ENCODE data around the gene PATE1.

DNA sequence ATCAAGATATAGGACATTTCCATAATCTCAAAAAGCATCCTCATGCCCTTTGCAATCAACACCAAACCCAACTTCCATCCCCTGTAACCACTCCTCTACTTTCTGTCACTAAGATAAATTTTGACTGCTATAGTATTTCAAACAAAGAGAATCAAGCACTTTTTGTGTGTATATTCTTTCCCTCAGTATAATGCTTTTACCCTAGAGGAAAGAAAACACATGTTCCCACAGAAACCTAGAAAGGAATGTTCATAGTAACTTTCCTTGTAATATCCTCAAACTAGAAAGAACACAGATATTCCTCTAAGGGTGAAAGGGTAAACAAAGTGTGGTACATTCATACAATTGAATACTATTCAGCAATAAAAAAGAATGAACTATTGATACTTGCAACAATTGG, 5.5 kb upstream of the PATE1 start:
- TF ChIP-seq POLR2A (IDR thresholded peaks at IDR 0.05), result no peak
- TF ChIP-seq, protein P1, sequence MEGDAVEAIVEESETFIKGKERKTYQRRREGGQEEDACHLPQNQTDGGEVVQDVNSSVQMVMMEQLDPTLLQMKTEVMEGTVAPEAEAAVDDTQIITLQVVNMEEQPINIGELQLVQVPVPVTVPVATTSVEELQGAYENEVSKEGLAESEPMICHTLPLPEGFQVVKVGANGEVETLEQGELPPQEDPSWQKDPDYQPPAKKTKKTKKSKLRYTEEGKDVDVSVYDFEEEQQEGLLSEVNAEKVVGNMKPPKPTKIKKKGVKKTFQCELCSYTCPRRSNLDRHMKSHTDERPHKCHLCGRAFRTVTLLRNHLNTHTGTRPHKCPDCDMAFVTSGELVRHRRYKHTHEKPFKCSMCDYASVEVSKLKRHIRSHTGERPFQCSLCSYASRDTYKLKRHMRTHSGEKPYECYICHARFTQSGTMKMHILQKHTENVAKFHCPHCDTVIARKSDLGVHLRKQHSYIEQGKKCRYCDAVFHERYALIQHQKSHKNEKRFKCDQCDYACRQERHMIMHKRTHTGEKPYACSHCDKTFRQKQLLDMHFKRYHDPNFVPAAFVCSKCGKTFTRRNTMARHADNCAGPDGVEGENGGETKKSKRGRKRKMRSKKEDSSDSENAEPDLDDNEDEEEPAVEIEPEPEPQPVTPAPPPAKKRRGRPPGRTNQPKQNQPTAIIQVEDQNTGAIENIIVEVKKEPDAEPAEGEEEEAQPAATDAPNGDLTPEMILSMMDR (IDR thresholded peaks at IDR 0.05), result no peak

All from ovary (tissue), 3 donors.